GM11168 (cell line): ENCODE data around the gene ZNHIT3.

Experiments
- in situ Hi-C: fragments of 300-500 bp; cut with MboI; formaldehyde crosslinking; loops from one replicate; pipeline ENCODE4 v1.12.0; 2022; ENCODE audit warnings: low sequenced_read_pairs; ENCODE audit not compliant: unreplicated experiment

Gene ZNHIT3

DNA sequence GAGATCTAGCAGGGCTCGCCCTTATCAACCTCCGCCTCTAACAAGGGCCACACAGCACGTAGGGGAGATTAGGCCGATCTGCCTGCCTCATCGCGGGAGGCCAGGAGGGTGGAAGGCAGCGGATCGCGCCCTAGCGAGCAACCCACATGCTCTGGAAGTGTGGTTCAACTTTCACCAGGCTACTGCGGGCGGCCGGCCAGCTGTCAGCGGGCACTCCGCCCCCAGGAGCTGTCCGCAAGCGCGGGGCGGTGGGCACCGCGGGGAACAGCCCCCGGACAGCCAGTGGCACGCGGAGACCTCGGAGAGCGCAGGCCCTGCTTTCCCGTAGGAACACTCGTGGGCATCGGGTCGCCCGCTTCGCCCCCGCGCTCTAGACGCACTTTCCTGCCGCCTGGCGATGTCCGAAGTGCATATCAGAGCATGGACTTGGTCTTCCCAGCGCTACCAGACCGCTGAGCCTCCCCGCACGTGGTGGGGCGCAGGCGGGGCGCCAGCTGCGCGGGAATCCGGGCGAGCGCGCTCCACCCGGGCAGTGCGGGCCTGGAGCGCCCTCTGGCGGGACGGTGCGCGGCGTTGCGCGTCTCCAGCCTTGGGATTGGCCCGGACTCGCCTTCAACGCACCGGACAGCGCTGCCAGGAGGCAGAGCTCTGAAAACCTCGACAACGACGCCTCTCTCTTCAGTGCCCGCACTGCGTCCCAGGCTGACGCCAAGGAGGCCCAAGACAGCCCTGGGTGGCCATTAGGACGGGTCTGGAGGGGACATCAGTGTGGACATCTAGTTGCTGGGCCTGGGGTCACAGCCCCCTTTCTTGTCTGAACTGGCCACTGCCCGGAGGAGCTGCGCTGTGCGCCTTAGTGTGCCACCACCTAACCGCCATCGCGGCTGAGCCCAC lies 3.6 kb upstream of the ZNHIT3 start:
- in situ Hi-C loops: loop anchor here (10.0 to 25.0 kb wide), 2 partner anchors 271 to 508 kb away; partner anchors contain the start of gene CCL4L2

- in situ Hi-C loops: loop anchor here (10.0 to 25.0 kb wide), 2 partner anchors 272 to 509 kb away; partner anchors contain the start of gene CCL4L2
Measured at GRCh38 chr17:36484021-36484420, 2.5 kb upstream of the ZNHIT3 start.

DNA sequence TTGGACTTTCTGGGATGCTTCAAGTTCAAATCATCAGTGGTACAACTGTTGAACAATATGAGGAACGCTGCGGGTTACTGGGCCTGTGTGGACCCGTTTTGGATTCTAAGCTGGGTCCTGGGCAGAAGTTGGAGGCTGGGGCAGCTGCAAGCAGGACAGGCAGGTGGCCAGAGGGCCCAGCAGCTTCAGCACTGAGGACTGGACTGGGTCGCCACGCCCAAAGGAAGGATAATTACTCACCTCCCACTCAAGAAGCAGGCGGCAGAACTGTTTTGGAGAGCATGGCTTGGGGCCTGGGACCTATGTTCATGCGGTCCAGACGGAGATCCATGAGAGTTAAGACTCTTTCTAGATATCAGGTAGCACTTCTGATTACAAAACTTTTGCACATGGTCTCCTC lies 1.5 kb upstream of the ZNHIT3 start:
- in situ Hi-C loops: loop anchor here (10.0 to 25.0 kb wide), 2 partner anchors 273 to 510 kb away; partner anchors contain the start of gene CCL4L2

DNA sequence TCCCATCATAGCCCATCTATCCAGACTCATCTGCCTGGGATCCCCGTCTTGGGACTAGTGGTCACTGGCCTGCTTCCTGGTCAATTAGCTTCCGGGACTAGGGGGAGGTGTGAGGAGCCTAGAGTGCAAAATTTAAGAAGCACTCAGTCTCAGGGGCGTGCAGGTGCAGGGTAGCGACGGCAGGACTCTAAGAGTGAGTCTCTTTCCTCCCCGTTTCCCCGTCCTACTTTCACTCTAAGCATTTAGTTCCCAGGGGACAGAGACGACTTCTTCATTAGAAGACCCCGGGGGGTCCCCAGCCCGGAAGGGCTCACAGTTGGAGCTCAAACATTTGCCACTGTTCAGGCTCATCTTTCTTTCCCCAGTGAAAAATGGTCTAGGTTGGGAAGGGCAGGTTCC lies 677 bp upstream of the ZNHIT3 start:
- in situ Hi-C loops: loop anchor here (10.0 to 25.0 kb wide), 2 partner anchors 274 to 511 kb away; partner anchors contain the start of gene CCL4L2

DNA sequence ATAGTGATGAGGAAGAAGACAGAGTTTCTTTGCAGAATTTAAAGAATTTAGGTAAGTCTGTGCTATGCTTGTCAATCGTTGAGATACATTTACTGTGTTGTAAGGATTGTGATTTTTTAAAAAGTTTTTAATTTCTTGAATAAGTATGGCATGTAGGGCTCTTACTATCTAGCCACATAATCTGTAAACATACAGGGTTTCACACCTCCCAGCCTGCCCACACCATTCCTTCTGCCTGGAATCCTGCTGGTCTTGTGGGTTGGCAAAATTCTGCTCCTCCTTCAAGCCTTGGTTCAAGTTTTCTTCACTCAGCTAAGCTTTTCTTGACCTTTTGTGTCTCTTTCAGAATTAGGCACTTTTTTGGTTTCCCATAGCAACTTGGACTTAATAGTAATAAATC lies 7.5 kb downstream of the ZNHIT3 start:
- in situ Hi-C loops: loop anchor here (25.0 kb wide), 1 partner anchor 282 kb away; the partner anchor contains the start of gene CCL4L2

DNA sequence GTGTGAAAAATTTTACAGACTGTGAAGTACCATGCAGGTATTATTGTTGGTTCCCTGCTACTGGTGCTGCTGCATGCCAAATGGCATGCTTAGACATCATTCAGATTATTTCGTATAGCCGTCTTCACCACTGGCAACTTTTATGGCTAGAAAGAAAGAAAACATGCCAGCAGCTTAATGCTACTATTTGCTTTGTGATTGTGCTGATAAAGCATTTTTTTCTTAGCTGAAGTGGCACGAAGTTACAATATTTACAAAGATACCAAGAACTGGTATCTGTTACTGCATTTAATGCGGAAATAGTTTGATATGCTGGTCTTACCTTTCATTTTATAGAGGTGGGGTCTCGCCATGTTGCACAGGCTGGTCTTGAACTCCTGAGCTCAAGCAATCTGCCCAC lies 8.2 kb downstream of the ZNHIT3 start:
- in situ Hi-C loops: loop anchor here (25.0 kb wide), 1 partner anchor 282 kb away; the partner anchor contains the start of gene CCL4L2

DNA sequence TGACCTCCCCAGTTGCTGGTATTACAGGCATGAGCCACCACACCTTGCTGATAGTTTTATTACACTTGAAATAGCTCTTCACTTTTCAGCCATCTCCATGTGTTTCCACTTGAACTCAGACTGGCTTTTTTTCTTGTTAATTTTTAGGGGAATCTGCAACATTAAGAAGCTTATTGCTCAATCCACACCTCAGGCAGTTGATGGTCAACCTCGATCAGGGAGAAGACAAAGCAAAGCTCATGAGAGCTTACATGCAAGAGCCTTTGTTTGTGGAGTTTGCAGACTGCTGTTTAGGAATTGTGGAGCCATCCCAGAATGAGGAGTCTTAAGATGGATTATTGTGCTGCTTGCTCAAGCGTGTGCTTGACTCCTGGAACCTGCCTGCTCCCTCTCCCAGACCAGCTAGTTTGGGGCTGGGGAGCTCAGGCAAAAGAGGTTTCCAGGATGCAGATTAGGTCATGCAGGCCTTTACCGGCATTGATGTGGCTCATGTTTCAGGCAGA lies 8.6 kb downstream of the ZNHIT3 start:
- in situ Hi-C loops: loop anchor here (25.0 kb wide), 1 partner anchor 283 kb away; the partner anchor contains the start of gene CCL4L2

DNA sequence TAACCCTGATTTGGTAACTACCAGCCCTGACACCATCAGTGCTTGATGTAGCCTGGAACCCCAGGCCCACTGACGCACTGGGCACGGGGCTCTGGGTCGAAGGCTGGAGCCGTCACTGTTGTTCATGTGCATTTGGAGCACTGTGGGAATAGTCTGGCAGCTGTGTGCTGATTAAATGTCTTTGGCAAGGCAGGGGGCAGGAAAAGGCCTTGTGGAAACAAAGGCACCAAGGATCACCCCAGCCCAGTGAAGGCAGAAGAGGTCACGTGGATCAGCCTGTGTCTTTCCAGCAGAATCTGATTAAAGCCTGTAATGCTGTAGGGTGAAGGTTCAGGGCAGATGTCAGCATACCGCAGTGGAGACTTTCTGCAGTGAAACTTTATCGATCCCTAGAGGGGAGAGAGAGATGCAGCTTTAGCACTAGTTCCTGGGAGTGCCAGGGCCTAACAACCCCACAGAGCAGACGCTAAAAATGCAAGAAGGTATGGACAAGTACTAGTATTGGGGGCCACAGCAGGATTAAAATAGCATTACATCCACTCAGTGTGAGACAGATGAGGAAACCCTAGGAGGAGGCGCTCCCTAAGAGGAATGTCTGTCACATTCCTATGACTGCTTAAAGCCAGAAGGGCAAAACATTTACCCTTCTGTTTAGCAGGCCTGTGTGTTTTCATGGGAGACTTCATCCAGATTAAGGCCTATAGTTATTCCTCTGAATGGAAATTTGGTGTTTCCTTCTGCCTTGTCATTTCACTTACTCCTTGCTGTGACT lies 9.7 kb downstream of the ZNHIT3 start:
- in situ Hi-C loops: loop anchor here (25.0 kb wide), 1 partner anchor 284 kb away; the partner anchor contains the start of gene CCL4L2

DNA sequence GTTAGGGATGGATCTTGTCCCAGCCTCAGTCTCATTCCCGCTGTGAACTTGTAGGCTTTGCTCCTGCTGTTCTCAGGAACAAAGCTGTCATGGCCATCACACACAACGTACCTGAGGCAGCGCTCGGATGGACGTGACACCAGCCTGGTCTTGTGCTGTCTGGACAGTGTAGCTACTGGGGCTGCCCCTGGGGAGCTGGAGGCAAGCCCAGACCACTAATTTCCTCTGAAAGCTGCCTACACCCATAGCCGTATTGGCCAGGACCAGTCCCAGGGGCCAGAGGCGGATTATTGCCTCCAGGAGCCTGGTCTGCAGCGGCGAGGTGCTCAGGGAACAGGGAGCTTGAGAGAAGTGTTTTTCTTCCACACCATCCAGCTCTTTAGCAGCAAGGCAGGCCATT lies 11.7 kb downstream of the ZNHIT3 start:
- in situ Hi-C loops: loop anchor here (25.0 kb wide), 1 partner anchor 286 kb away; the partner anchor contains the start of gene CCL4L2

- in situ Hi-C loops: loop anchor here (25.0 kb wide), 1 partner anchor 286 kb away; the partner anchor contains the start of gene CCL4L2
Measured at GRCh38 chr17:36498560-36499300, 12.2 kb downstream of the ZNHIT3 start.

GRCh38 chr17:36500745-36501225 lies 14.3 kb downstream of the ZNHIT3 start:
- in situ Hi-C loops: no loop called here

GRCh38 chr17:36501351-36501750 lies 14.9 kb downstream of the ZNHIT3 start:
- in situ Hi-C loops: no loop called here

DNA sequence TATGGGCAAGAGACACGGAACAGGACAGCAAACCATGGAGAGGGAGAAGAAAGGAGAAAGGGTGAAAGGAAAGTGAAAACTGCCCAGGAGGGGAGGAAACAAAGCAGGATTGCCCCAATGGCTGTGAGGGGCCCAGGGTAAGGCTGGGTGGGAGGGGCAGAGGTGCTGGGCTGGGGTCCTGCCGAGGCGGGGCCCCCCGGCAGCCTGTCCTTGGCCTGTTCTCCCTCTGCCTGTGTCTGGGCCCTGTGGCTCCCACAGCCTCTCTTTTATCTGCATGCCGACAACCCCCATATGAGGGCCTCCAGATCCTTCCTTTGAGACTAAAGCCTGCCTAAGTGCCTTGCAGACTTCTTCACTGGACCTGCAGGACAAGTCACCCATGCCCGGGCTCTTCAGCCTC lies 15.5 kb downstream of the ZNHIT3 start:
- in situ Hi-C loops: no loop called here

- in situ Hi-C loops: no loop called here
Measured at GRCh38 chr17:36503456-36504155, 17.1 kb downstream of the ZNHIT3 start.

DNA sequence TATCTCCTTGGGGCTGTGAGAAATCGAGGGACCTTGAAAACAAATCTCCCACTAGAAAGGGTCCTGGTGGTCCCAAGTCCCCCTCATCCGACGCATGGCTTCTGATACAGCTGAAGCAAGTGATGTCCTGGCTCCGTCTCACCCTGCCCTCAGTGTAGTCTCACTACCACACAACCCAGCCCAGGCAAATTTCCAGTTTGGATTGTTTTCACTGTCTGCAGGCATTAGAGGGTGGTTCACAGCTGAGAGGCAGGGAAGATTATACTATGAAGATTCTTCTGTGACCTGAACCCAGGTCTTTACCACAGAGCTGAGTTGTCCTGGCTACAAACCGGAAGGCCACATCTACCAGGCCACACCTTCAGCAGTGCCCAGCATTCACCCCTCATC lies 17.7 kb downstream of the ZNHIT3 start:
- in situ Hi-C loops: no loop called here

DNA sequence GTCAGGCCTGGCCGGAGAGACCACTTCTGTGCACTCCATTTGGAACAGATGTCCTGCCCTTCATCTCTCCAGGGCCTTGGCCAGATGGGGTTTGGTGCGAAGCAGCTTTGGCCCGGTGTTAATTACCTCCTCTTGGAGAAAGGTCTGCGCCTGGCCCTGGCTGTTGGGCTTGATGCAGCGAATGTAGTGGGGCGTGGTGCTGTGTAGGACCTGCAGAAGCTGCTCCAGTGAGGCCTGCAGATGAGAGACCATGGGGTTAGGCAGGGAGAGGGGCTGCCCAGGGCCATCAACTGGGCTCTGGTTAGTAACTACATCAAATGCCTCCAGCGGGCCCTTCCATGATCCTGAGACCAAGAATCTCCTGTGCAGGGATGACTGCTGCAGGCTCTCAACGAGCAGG lies 18.7 kb downstream of the ZNHIT3 start:
- in situ Hi-C loops: no loop called here

DNA sequence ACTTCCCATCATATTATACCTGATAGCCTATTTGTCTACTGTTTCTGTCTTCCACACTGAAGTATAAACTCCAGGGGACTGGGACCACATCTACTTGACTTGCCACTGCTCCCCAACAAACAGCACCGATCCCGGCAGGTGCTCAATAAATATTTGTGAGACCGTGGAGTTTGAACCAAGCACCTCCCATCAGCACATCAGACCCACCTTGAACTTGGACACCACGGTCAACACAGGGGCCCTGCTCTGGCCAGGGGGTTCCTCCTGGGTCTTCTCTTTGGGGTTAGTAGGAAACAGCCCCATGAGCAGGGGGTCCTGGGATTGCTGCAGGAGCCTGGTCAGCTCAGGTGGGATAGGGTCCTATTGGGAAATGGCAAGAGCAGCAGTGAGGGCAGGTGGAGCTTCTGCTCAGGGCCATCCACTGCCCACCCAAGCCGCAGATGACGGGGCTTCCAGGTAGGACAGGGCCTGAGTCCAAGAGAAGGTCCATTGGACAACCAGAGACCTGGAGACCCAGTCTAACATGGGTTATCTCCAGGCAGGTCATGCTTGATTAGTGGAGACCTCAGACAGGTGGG lies 19.9 kb downstream of the ZNHIT3 start:
- in situ Hi-C loops: no loop called here

- in situ Hi-C loops: no loop called here
Measured at GRCh38 chr17:36506831-36507230, 20.4 kb downstream of the ZNHIT3 start.

GRCh38 chr17:36507266-36507665 lies 20.8 kb downstream of the ZNHIT3 start:
- in situ Hi-C loops: no loop called here
